ENCODE measurements around the gene CYP11A1.

GRCh38 chr15:74339371-74339770 lies 28.1 kb downstream of the CYP11A1 start:
- TF ChIP-seq CTCF (IDR thresholded peaks at IDR 0.05) (no peak), POLR2A (IDR thresholded peaks at IDR 0.05) (no peak), EP300 (IDR thresholded peaks at IDR 0.05) (no peak)
